Gastrocnemius medialis (tissue), 4 donors: ENCODE measurements around the gene VIPR2.

ENCODE experiments used
- CTCF ChIP-seq, 5 experiments: fragments of 450-650 bp in 3 of 5; fragments of 200-600 bp in 2 of 5; sonication (generic) in 2 of 5; IDR thresholded peaks in 4 of 5; conservative IDR thresholded peaks in 1 of 5; 1 replicate in 4 of 5; 2 replicates in 1 of 5; pipeline ENCODE4 v1.5.1; 2016 to 2019; ENCODE audit warnings: antibody characterized with exemption in 5 of 5, mild to moderate bottlenecking in 3 of 5, moderate library complexity in 3 of 5
- POLR2A ChIP-seq, 2 donors: fragments of 450-650 bp; IDR thresholded peaks; one replicate each; pipeline ENCODE4 v1.6.1; 2017; ENCODE audit warnings: antibody characterized with exemption in 2 of 2, mild to moderate bottlenecking in 2 of 2, moderate library complexity in 2 of 2

- no peak for TF ChIP-seq POLR2A (IDR thresholded peaks at IDR 0.05)
- TF ChIP-seq CTCF (IDR thresholded peaks at IDR 0.05 in 4 of 5, conservative IDR thresholded peaks at IDR 0.05 in 1 of 5), result no peak
Observed at GRCh38 chr7:159108941-159109652, 35.6 kb downstream of the VIPR2 start.
